Hematopoietic multipotent progenitor cell treated with erythropoietin and hydrocortisone succinate and interleukin-3 and kit ligand, for 15 days (in vitro differentiated cells): ENCODE results near the gene CTBP2.

Source experiments
- DNase-seq: peaks from one replicate; pipeline ENCODE4 v3.0.0-alpha.2; 2015; ENCODE audit warnings: low spot score

CTBP2 gene

DNA sequence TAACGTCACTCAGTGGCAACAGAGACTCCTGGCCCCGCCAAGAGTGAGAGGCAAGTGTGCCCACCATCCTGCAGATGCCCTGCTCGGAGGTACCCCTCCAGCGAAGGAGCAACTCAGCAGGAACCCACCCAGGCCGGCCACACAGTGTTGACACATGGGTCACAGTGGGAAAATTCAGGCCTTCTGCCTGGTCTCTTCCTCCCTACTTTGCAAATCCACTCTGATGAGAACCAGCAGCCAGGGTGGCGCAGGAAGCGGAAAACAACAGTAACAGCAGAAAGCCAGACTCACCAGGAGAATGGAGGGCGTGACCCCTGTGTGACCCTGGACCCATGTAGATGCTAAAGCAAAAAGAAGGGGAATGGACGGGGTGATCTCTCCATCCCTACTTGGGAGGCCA is 53.8 kb downstream of the CTBP2 start:
- no peak for DNase-seq

GRCh38 chr10:125105706-125106255 is 54.6 kb downstream of the CTBP2 start:
- no peak for DNase-seq

DNA sequence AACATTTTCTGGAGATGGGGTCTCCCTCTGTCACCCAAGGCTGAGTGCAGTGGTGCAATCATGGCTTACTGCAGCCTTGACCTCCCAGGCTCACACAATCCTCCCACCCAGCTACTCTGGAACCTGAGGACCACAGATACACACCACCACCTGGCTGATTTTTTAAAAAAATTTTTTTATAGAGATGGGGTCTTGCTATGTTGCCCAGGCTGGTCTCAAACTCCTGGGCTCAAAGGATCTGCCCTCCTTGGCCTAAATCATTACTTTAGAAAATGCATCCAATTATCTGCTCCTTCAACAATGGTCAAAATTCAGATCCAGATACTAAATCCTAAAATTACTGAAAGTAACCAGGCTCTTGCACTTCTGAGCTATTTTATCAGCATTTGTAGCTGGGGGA is 55.2 kb downstream of the CTBP2 start:
- DNase-seq = no peak

DNA sequence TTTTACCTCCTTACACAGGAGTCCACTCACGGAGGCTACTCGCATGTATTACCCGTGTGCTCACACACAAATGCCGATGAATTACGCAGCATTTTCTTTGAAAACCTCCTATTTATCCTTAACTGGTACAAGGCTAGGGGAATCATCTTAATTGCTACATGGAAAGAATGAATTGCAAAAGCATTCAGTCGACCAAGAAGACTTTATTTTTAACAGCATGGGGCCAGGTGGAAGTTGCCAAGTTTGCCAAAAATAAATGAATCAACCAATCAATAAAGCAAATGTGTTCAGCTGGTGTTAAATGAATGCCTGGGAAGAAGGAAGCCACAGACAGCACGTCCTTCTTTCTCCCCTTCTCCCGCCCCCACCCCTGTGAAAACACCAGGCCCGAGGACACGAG is 55.8 kb downstream of the CTBP2 start:
- DNase-seq = no peak

DNA sequence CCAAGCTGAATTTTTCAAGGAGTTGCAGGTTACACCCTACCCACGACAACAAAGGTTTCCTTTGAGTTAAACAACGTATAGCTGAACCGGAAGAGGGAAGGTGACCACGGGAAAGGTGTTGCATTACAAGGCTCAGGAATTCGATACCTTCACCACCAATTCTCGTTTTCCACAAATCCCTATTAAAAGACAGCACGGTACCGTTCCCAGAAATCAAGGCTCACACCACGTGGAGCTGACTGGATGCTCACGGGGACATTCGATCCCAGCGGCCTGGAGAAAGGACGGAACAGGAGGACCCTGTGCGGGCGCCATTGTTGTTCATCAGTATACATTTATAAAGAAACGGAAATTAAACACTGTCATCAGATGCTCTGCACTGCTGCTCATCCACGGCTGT is 56.4 kb downstream of the CTBP2 start:
- no peak for DNase-seq

DNA sequence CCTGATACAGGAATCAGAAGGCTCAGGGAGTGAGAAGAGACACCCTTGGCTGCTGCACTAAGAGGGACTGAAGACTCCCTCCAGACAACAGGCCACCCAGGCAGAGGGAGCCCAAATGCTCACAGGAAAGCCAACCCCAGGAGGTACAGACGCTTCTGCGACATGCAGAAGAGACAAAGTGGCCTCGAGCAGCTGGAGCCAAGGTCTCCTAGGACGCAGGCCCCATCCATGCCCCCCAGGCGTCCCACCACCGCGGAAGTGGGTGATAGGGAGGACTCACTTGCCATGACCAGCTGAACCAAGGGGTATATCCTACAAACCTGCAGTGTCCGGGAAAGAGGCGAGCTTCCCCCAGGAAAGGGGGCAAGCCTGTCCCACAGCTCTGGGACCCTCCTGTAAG is 56.9 kb downstream of the CTBP2 start:
- DNase-seq = no peak

- no peak for DNase-seq
These were observed 57.5 kb downstream of the CTBP2 start for GRCh38 chr10:125102821-125103220.

- DNase-seq = no peak
These were observed 58.1 kb downstream of the CTBP2 start for GRCh38 chr10:125102246-125102645.

GRCh38 chr10:125101581-125101980 is 58.8 kb downstream of the CTBP2 start:
- no peak for DNase-seq

DNA sequence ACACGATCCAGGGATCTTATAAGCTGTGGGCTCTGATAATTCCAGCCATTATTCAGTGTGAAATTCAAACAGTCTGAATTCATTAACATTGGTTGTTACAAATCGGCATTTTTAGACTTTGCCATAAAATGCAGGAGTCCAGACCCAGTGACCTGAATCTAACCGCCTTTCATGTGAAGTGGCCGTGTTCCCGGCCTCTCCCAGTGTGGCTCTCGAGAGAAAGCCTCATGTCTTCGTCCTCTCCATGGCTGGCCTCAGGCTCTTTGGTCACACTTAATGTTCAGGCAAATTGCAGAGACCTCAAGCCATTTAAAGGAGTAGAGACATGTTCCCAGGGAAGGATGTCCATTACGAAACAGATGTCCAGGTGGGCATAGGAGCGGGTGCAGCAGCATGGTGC is 59.3 kb downstream of the CTBP2 start:
- no peak for DNase-seq

GRCh38 chr10:125097409-125098070 is 62.8 kb downstream of the CTBP2 start:
- no peak for DNase-seq

DNA sequence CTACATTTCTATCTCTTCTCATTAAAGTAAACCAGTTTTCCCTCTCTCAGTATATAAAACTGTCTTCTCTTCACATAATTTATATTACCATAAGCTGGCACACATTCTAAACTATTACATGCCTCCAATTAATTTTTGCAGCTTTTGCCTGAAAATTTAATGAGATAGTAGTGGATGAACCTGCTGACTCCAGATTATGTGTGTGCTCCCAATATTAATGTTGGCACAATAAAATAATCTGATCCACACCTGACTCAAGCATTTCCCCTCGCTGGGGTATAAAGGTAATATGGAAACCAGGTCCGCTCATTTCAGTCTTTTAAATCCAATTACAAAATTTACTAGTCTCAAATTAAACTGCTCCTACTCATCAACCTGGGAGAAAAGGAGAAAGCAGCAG is 63.4 kb downstream of the CTBP2 start:
- DNase-seq = no peak

DNA sequence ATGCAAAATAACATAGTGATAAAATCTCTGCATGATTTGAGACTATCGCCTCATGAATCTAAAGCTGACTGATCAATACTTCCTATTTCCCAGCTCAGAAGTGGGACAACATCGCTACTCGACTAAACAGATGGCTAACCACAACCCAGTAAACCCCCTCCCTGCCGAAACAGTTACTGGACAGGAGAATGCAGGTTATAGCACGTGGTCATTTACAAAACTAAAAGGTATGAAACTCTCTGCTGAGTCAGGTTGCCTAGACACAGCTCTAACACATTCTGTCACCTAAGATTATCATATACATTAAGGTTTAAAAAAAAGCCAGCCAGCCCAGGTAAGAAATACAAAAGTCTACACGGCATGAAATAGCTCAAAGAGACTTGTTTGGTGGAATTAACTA is 64.0 kb downstream of the CTBP2 start:
- no peak for DNase-seq

- DNase-seq = no peak
These were observed 64.6 kb downstream of the CTBP2 start for GRCh38 chr10:125095776-125096175.

GRCh38 chr10:125095228-125095627 is 65.1 kb downstream of the CTBP2 start:
- no peak for DNase-seq

DNA sequence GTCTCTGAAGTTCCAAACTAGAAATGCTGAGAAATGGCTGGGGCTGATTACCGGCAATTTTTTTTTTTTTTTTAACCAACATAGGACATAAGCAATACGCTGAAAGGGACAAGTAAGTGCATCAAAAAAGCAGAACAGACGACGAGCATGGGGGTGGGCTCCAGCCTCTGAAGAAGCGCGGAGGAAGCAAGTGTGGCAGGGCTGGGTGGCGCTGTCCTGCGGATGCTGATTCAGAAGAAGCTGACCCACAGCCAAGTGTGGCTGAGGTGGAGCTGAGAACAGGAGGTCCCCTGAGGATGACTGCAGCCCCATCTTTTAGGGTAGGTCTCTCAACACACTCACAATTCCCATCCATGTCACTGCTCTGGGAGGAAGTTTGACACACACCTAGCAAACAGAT is 65.6 kb downstream of the CTBP2 start:
- no peak for DNase-seq

- no peak for DNase-seq
These were observed 66.2 kb downstream of the CTBP2 start for GRCh38 chr10:125093974-125094705.

DNA sequence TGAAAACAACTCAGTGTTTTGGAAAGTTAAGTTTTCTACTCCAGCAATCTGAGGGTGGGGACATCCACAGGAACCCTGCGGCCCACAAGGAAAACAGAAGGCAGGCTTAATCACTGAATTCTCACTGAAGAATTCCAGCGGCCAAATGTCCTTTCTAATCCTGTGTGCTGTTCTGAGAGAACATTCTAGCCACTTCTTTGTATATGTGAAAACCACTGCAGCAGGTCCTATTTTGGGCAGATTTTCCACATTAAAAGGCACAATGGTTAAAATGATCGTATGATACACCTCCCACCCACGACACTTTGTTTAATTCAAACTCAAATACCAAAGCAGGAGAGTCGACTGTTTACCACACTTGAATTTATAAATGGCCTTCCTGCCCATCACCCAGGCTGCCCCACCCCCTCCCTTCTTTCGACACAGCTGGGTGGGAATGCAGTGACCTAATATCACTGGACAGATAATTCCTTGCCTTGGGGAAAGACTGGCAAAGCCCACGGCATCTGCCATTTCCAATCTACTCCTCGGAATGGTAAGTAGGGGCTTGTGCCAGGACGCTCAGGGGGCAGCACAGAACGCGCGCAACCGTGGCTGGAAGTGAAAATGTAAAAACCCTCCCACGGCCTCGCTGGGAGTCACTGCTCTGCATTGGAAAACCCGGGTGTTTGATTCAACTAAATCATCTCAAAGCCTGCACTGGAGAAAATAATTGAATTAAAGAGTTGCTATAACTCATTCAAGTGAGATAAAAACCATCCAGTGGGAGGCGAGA is 67.0 kb downstream of the CTBP2 start:
- no peak for DNase-seq

- no peak for DNase-seq
These were observed 67.8 kb downstream of the CTBP2 start for GRCh38 chr10:125092564-125093031.

GRCh38 chr10:125091891-125092290 is 68.5 kb downstream of the CTBP2 start:
- no peak for DNase-seq

- DNase-seq = no peak
These were observed 70.9 kb downstream of the CTBP2 start for GRCh38 chr10:125089469-125089868.

DNA sequence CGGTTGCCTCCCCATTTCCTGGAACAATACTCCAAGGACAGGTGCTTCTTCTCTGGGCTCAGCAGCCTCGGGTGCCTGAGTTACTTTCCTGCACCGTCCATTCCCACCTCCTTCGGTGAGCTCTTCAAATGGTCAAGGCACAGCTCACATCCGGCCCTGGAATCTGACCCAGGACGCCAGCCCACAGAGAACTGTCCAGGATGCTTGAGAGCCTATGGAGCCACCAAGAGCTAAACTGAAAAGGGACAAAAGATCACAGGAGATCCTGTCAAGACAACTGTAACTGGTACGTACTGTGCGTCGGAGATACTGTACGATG is 72.5 kb downstream of the CTBP2 start:
- no peak for DNase-seq
